ENCODE data around the gene PRCD.
"Not testable (repeated sequence)": the region's sequence is repeated elsewhere in the genome, so short reads cannot be mapped to it uniquely, and the experiment has no call there.

PRCD gene

DNA sequence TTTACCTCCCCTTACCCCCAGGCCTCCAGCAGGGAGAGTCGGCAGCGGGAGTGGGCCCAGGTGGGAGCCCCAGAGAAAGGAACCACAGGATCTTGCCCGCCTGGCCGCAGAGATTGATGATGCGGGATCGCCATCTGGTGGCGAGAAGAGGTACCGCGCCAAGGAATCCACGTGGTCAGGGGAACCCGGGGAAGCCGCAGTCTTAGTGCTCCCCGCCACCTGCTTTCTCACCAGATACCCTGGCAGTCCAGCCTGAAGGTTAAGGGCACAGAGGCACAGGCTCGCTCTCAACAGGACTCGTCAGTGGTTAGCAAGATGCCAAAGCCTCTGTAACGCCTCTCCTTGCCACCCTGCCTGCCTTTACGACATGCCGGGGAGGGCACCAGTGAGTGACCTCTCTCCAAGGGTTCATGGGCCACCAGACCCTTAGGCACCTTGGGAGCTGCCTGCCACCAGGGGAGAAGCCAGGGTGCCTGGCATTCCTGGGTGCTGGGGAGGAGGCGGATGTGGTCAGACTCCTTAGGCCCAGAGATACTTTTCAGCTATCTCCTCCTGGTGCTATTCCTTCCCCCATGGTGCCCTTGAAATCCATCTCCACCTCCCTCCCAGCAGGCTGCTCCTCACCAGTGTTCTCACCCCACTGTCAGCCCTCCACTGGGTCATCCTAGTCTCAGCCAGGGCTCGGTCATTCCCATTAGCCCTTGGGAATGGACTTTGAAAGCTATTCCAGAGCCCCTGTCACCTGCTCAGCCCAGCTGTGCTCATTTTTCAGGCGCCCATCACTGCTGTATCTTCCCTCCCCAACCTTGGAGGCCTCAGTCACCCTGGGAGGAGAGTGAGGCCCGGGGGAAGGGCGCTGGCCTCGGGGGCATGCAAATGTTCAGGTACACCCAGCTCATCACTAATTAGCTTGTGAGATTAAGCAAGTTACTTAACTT, 33.2 kb upstream of the PRCD start:
- no peak for FAIRE-seq

DNA sequence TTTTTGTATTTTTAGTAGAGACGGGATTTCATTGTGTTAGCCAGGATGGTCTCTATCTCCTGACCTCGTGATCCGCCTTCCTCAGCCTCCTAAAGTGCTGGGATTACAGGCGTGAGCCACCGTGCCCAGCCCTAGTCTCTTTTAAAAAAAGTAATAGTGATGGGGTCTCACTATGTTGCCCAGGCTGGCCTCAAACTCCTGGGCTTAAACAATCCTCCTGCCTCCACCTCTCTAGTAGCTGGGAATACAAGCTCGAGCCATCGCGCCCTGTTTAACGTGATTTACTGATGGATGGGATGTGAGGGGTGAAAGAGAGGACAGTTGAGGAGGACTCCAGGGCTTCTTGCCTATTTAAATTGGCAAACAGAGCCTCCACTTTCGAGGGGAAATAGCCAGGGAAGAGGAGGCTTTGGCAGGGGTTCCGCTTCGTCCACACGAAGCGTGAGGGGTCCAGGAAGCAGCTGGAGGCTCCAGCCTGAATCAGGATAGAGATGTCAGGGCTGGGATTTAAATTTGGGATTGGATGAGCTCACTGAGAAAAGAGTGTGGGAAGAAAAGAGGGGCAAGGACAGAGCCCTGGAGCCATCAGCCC, 31.3 kb upstream of the PRCD start:
- FAIRE-seq: not testable (repeated sequence)

DNA sequence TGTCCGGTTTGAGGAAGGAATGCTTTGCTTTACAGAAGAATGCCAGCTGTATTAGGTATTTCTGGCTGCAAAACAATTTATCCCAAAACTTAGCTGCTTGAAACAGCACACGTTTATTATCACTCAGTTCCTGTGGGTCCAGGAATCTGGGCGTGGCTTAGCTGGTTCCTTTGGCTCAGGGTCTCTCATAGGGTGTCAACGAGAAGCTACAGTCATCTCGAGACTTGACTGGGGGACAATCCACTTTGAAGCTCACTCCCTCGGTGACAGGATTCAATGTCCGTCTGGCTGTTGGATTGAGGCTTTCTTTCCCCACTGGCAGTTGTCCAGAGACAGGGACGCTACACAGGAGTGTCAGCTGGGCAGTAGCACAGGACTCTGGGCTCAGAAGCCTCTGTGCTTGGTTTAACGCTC, 29.0 kb upstream of the PRCD start:
- no peak for FAIRE-seq

DNA sequence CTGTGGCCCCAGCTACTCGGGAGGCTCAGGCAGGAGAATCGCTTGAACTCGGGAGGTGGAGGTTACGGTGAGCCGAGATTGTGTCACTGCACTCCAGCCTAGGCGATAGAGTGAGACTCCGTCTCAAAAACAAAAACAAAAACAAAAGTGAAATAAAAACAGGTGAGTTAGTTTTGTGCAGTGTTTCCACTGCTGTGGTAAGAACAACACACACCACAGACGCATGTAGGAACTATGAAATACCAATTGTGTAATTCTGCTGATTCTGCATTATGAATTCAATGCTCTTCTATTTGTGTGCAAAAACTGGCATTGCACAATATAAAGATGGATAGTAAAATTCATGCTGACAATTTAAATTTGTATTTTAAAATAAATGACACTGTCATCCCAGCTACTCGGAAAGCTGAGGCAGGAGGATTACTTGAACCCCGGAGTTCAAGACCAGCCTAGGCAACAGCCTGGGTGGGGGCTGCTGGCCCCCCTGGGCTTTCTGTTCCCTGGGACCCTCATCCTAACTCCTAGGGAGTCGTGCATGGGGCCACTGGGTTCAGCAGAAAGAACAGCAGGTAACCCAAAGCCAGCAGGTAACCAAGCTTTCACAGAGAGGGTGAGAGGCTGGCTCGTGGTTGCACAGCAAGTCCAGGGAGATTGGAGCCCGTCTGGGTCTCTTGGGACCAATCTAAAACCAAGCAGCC, 28.0 kb upstream of the PRCD start:
- no peak for FAIRE-seq

DNA sequence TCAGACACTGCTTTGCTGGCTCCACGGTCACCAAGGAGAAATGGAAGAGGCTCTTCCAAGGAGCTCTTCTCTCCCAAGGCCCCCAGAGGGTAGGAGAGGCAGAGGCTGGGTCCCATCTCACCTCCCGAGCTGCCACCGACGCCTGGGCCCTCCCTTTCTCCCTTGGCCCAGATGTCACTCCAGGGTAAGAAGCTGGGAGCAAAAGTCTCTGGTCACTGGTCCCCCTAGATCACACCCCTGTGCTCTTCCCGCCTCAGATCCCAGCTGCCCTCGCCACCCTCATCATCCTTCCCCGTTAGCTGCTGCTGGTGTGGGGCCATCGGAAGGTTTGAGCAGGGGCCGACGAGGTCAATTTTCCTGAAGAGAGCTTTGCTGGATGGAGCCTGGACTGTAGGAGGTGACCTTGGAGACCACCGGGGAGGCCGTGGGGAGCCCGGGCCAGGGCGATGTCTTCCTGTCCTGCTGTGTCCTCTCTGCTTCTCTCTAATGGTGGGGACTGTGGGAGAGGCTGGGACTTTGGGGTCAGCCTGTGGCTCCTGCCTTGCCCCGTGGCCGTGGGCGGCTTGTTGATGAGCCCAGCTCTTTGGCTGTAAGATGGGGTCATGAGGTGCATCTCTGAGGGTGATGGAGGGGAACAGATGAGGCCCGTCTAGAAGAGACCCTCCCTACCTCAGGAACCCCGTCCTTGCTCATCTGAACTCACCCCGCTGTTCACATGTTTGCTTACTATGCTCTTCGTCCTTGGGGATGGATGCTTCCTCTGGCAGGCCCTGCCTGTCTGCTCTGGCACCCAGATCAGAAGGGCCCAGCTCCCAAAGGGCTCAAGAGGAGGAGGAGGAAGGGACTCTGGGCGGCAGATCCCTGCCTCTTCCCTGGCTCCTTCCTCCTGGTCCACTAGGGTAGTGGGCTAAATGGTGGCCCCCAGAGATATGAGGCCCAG, 27.2 kb upstream of the PRCD start:
- no peak for FAIRE-seq

DNA sequence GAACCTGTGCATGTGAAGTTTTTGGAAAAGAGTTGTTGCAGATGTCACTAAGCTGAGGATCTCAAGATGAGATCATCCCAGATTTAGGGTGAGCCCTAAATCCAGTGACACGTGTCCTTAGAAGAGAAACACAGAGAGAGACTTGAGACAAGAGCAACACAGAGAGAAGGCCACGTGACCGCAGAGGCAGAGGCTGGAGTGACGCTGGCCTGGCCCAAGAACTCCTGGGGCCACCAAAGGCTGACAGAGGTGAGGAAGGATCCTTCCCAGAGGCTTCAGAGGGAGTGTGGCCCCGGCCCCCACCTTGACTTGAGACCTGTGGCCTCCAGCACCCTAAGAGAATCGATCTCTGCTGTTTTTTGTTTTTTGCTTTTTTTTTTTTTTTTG, 26.5 kb upstream of the PRCD start:
- no peak for FAIRE-seq

DNA sequence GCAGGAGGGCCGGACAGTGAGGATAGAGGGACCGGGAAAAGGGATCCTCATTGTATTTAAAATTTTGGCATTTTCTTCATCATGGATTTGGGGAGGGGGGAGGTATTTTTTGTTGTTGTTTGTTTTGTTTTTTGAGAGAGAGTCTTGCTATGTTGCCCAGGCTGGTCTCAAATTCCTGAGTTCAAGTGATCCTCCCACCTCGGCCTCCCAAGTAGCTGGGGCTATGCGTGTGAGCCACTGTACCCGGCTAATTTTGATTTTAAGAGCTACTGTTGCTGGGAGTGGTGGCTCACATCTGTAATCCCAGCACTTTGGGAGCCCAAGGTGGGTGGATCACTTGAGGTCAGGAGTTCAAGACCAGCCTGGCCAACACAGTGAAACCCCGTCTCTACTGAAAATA, 25.5 kb upstream of the PRCD start:
- not testable (repeated sequence) for FAIRE-seq

DNA sequence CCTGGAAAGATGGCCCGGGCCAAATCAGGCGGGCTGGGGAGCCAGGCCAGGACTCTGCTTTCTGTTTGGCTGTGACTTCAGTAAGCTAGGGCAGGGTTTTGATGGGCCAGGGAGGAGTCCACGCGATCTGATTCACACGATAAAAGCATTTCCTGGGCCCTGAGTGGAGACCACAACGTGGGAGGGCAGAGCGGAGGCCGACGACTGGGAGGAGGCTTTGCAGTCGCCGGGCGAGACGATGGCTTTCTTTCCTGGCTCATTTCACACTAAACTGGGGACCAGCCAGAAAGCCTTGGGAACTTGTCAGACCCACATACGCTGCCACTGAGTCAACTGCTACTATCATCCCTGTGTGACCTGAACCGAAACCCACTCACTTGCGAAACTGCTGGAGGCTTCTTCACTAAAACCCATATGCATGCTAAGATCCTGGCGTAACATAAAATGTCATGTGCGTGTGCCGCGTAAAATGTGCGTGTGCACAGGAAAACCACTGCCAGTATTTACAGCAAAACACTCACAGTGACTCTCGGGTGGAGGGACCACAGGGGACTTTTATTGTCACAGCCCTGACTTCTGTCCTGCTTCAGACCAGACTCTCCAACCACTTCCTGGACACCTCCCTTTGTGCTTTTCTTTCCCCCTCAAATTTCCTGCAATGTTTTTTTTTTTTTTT, 24.4 kb upstream of the PRCD start:
- no peak for FAIRE-seq

DNA sequence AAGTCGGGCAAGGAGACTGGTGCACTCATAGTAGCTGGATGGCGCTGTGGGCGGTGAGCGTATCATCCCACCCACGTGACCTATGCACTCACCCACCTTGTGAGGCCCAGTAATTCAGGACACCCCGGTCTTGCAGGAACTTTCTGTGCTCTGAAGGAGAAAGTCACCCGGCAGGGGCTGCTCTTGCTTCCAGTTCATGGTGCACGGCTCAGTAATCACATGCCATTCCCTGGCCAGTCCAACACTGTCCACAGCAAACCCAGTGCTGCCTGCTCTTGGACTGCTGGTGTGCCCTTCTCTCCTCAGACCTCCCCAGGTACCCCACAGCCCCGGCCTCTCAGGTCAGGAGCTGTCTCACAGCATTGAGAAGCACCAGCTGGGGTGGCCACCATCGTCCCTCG, 22.2 kb upstream of the PRCD start:
- no peak for FAIRE-seq

DNA sequence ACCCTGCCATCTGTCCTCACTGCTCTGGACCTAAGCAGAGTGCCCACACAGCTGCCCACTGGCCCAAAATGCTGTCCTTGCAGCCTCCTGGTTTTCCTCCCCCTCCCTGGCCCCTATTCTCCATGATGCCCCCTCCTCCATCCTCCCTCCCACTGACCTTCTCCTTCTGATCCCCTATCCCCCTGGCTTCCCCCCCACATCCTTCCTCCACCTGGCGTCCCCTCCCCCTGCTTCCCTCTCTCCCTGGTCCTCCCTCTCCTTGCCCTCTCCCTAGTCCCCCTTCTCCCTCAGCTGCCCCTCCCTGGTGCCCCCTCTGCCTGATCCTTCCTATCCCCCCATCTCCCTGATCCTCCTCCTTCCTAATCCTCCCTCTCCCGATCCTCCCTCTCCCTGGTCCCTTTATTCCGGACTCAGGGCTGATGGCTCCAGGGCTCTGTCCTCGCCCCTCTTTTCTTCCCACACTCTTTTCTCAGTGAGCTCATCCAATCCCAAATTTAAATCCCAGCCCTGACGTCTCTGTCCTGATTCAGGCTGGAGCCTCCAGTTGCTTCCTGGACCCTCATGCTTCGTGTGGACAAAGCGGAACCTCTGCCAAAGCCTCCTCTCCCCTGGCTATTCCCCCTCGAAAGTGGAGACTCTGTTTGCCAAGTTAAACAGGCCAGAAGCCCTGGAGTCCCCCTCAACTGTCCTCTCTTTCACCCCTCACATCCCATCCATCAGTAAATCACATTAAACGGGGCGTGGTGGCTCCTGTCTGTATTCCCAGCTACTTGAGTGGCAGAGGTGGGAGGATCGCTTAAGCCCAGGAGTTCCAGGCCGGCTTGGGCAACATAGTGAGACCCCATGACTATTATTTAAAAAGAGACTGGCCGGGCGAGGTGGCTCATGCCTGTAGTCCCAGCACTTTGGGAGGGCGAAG, 20.5 kb upstream of the PRCD start:
- no peak for FAIRE-seq

DNA sequence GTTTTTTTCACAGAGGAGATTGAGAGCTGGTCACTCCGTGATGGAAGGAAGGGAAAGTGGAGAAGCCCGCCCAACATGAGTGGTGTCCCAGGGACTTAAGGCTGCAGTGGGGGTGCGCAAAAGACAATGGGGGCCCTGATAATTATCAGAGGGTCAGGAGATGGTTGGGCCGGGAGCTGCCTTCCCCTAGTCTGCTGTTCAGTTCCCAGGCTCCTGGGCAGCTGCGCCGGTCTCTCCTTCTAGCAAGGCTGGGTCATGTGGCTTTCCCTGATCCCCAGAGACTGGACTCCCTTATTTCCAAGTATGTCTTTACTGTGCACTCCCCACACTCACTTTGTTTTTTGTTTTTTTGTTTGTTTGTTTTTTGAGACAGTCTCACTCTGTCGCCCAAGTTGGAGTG, 18.6 kb upstream of the PRCD start:
- FAIRE-seq: no peak

DNA sequence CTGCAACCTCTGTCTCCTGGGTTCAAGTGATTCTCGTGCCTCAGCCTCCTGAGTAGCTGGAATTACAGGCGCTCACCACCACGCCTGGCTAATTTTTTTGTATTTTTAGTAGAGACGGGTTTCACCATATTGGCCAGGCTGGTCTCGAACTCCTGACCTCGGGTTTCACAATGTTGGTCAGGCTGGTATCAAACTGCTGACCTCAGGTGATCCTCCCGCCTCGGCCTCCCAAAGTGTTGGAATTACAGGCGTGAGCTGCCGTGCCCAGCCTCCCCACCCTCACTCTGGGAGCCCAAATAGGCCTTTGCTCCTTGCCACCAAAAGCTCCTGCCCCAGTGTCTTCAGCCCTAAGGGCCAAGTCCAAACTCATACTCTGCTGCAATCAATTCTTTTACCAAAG, 18.2 kb upstream of the PRCD start:
- FAIRE-seq: not testable (repeated sequence)

DNA sequence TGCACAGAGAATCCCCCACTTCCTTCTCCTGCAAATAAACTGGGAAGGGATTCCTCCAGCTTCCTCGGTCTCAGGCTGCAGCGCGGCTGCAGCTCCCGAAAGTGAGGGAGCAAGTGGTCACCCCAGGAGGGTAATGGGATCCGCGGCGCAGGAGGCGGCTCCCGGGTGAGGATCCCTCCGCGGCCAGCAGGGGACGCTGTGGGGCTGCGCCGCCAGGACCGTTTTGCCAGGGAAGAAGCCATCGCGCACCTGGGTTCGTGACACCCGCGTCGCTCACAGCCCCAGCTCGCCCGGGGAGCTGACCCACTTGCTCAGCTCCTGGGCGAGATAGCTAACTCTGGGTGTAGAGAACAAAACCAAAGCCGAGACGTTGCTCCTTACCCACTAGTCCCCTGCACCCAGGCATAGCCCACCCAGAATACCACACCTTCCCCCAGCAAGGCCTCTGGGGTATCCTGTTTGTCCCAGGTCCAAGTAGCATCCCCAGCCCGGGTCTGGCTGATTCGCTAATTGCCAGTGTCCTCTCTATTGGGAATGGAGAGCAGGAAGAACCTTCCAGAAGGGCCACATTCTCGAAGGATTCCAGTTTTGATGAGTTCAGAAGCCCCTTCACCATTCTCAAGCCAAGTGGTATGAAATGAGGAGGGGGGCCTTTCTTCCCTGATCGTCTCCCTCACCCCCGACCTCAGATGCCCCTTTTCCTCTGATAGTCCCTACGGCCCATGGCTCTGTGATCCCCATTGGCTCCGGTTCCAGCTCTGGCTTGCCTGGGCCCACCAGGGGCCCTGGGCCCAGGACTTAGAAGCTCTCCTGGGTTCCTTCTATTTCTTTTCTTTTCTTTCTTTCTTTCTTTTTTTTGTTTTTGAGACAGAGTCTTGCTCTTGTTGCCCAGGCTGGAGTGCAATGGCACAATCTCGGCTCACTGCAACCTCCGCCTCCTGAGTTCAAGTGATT, 16.5 kb upstream of the PRCD start:
- no peak for FAIRE-seq

DNA sequence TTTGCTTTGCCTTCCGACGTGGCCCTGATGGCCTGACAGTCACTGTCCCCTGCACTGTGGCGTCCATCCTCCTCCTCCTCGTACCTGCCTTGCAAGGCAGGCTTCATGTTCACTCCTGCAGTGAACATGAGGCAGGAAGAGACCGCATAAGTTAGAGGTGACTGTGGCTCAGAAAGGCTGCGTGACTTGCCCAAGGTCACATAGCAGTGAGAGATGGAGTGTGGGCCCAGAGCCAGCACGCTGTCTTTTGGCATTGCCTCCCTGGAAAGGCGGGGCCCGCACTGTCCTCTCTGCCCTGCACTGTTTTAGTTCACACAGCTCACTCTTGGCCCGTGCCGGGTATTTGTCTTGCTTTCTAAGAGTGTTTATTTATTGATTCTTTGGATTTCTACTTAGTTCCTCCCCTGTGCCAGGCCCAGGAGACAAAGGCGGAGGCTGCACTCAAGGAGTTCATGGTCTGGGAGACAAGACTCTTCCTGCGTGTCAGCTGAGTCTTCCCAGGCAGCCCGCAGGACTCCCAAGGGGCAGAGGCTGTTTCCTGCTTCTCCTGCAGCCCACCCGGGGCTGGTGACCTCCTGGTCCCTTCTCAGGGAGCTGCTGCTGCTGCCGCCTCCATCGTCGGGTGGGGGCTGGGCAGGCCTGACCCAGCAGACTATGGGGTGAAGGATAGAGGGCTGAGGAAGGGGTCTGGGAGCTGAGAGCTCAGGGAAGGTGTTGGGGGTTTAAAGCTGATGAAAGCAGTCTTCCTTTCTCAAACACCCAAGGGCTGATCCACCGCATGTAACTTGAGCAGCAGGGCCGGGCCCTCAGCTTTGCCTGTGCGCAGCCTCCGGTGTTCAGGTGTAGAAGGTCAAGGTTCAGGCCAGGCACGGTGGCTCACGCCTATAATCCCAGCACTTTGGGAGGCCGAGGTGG, 15.0 kb upstream of the PRCD start:
- no peak for FAIRE-seq

DNA sequence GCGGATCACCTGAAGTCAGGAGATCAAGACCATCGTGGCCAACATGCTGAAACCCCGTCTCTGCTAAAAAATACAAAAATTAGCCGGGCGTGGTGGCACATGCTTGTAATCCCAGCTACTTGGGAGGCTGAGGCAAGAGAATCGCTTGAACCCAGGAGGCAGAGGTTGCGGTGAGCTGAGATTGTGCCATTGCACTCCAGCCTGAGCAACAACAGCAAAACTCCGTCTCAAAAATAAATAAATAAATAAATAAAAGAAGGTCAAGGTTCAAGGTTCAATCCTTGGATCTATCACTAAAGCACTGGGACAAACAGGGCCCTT, 14.4 kb upstream of the PRCD start:
- not testable (repeated sequence) for FAIRE-seq

DNA sequence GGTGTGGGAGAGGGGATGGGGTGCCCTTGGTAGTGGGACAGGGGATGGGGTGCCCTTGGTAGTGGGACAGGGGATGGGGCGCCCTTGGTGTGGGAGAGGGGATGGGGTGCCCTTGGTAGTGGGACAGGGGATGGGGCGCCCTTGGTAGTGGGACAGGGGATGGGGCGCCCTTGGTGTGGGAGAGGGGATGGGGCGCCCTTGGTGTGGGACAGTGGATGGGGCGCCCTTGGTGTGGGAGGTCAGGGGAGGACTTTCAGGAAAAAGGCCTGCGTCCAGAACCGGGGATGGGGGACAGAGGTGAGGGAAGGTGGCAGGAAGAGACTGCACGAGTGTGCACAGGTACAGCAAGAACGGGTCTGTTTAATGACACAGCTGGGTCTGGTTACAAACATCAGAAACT, 12.8 kb upstream of the PRCD start:
- not testable (repeated sequence) for FAIRE-seq

DNA sequence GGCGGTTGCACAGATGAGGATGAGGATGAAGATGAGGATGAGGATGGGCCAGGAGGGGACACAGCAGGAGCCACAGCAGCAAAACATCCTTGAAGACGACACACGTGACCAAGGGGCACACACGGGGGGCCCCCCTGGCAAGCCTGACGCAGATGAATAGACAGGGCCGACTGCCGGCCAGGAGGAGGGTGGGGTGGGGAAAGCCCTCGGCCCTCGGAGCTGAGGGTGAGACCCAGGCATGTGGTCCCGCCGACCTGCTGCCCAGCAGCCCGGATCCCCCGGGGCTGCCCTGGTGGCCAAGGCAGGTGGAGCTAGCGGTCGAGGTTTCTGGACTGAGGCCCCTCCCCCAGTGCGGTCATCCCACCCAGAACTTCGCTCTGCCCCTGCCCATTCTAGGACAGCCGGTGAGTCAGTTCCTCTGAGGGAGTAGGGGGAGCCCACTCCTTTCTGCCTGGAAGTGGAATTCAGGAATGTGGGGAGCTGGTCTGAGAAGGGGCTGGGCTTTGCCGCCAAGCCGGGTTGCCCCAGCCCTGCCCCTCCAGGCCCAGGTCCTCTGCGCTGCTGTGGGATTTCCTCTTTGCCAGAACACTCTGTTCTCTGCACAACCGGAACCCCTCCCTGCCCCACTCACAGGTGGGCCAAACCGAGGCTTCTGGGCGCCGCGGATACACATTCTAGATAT, 12.3 kb upstream of the PRCD start:
- no peak for FAIRE-seq

DNA sequence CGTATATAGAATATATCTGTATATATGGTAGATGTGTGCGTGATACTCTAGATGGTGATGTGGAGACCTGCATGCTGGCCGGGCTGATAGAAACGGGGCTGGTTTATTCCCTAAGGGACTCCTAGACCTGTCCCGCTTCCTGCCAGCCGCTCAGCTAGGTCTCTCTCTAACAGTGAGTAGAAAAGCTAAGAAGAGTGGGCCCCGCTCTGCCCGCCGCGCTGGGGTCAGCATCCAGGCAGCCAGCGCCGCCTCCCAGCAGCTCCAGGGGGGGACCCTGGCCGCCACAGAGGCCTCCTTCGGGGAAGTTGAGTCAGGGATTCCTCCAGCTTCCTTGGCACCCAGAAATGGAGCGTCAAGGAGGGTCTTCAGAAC, 11.7 kb upstream of the PRCD start:
- FAIRE-seq: no peak
